ENCODE results near the gene SMIM44.

DNA sequence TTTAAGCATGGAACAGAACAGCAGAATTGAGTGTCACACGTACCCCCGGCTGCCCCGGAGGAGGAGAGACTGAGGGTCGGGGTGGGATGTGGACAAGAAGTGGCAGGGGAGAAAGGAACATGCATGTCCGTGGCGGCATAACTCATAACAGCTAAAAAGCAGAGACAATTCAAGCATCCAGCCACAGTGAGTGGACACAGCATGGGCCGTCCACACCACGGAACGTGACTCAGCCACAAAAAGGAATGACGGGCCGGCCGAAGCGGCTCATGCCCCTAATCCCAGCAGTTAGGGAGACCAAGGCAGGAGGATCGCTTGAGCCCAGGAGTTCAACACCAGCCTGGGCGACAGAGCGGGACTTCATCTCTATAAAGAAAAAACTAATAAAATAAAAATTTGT lies 9.7 kb upstream of the SMIM44 start:
- TF ChIP-seq, protein P1, sequence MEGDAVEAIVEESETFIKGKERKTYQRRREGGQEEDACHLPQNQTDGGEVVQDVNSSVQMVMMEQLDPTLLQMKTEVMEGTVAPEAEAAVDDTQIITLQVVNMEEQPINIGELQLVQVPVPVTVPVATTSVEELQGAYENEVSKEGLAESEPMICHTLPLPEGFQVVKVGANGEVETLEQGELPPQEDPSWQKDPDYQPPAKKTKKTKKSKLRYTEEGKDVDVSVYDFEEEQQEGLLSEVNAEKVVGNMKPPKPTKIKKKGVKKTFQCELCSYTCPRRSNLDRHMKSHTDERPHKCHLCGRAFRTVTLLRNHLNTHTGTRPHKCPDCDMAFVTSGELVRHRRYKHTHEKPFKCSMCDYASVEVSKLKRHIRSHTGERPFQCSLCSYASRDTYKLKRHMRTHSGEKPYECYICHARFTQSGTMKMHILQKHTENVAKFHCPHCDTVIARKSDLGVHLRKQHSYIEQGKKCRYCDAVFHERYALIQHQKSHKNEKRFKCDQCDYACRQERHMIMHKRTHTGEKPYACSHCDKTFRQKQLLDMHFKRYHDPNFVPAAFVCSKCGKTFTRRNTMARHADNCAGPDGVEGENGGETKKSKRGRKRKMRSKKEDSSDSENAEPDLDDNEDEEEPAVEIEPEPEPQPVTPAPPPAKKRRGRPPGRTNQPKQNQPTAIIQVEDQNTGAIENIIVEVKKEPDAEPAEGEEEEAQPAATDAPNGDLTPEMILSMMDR (IDR thresholded peaks at IDR 0.05; ENCODE audit: insufficient read depth, low read length, poor library complexity, severe bottlenecking), result no peak
- no peak for TF ChIP-seq EZH2phosphoT487 (conservative IDR thresholded peaks at IDR 0.05; ENCODE audit: low read length)
